ENCODE measurements around the gene ADAM12. TPM values are rescaled to one million over a fixed set of nuclear protein-coding genes. Genes with fewer than 3 reads are reported as not detected.

ADAM12 gene
- total RNA-seq, 3 donors from 2014 or later (not counting 1 experiment from before 2014, with no cell fraction given): 1.6 to 1.9 (median 1.8) TPM

GRCh38 chr10:126062131-126063032, 325.9 kb downstream of the ADAM12 start:
- Histone ChIP-seq H3K27ac (ENCODE audit: low read length) (no peak overlapping the region), H3K36me3 (ENCODE audit: control insufficient read depth, insufficient read depth, low read length) (no peaks in the 10 kb centered on the region), H3K4me3 (ENCODE audit: low read length) (no peak overlapping the region), H3K27me3 (ENCODE audit: control insufficient read depth, insufficient read depth, low read length) (no peaks in the 10 kb centered on the region), H3K9me3 (ENCODE audit: control insufficient read depth, insufficient read depth, low read length) (no peaks in the 10 kb centered on the region), H3K4me1 (ENCODE audit: control insufficient read depth, insufficient read depth, low read length) (no peaks in the 10 kb centered on the region)
- Mint-ChIP-seq H3K9me3 (no peaks in the 10 kb centered on the region), H3K4me3 (no peak overlapping the region), H3K36me3 (no peaks in the 10 kb centered on the region), H3K4me1 (no peaks in the 10 kb centered on the region), H3K27ac (no peak overlapping the region), H3K27me3 (ENCODE audit: low read depth in 2 of 2) (peaks cover 12 to 16% of the 10 kb centered on the region in 2 donors)
- ATAC-seq (no peak), DNase-seq (no peak)
- WGBS (ENCODE audit: insufficient coverage): 81% methylated on average over 10 of the region's 11 CpGs
- TF ChIP-seq CTCF (IDR thresholded peaks at IDR 0.05): no peak
- intact Hi-C loops (cut with micrococcal nuclease): no loop called here

GRCh38 chr10:126061526-126061925, 326.8 kb downstream of the ADAM12 start:
- WGBS (ENCODE audit: insufficient coverage): 85% methylated on average over 3 of the region's 3 CpGs
- no peaks in the 10 kb centered on the region for H3K4me1 ChIP-seq (ENCODE audit: control insufficient read depth, insufficient read depth, low read length)
- no peak for TF ChIP-seq CTCF (IDR thresholded peaks at IDR 0.05)
- ATAC-seq (no peak), DNase-seq (no peak)
- no peak overlapping the region for H3K27ac Mint-ChIP-seq
- no peaks in the 10 kb centered on the region for H3K27me3 ChIP-seq (ENCODE audit: control insufficient read depth, insufficient read depth, low read length)
- peaks cover 12 to 16% of the 10 kb centered on the region in 2 donors for H3K27me3 Mint-ChIP-seq (ENCODE audit: low read depth in 2 of 2)
- intact Hi-C loops (cut with micrococcal nuclease): no loop called here
- H3K9me3 Mint-ChIP-seq: no peaks in the 10 kb centered on the region
- H3K9me3 ChIP-seq (ENCODE audit: control insufficient read depth, insufficient read depth, low read length): no peaks in the 10 kb centered on the region
- H3K4me1 Mint-ChIP-seq: no peaks in the 10 kb centered on the region
- no peak overlapping the region for H3K4me3 Mint-ChIP-seq
- no peak overlapping the region for H3K4me3 ChIP-seq (ENCODE audit: low read length)
- no peaks in the 10 kb centered on the region for H3K36me3 ChIP-seq (ENCODE audit: control insufficient read depth, insufficient read depth, low read length)
- no peak overlapping the region for H3K27ac ChIP-seq (ENCODE audit: low read length)
- H3K36me3 Mint-ChIP-seq: no peaks in the 10 kb centered on the region

- intact Hi-C loops (cut with micrococcal nuclease): loop anchor here (1.0 kb wide), 1 partner anchor 12 kb away; no protein-coding TSS in a partner anchor
- peaks cover 12 to 16% of the 10 kb centered on the region in 2 donors for H3K27me3 Mint-ChIP-seq (ENCODE audit: low read depth in 2 of 2)
- Histone ChIP-seq H3K4me3 (ENCODE audit: low read length) (no peak overlapping the region), H3K27me3 (ENCODE audit: control insufficient read depth, insufficient read depth, low read length) (no peaks in the 10 kb centered on the region), H3K36me3 (ENCODE audit: control insufficient read depth, insufficient read depth, low read length) (no peaks in the 10 kb centered on the region), H3K4me1 (ENCODE audit: control insufficient read depth, insufficient read depth, low read length) (no peaks in the 10 kb centered on the region), H3K9me3 (ENCODE audit: control insufficient read depth, insufficient read depth, low read length) (no peaks in the 10 kb centered on the region), H3K27ac (ENCODE audit: low read length) (no peak overlapping the region)
- no peak for ATAC-seq
- H3K36me3 Mint-ChIP-seq: no peaks in the 10 kb centered on the region
- no peaks in the 10 kb centered on the region for H3K9me3 Mint-ChIP-seq
- WGBS (ENCODE audit: insufficient coverage): 90% methylated on average over 10 of the region's 11 CpGs
- no peak overlapping the region for H3K4me3 Mint-ChIP-seq
- TF ChIP-seq CTCF (IDR thresholded peaks at IDR 0.05): no peak
- DNase-seq: no peak
- H3K27ac Mint-ChIP-seq: no peak overlapping the region
- H3K4me1 Mint-ChIP-seq: no peaks in the 10 kb centered on the region
Measured at GRCh38 chr10:126060261-126060931, 327.9 kb downstream of the ADAM12 start.
